NCI-H2107 (cell line): ENCODE results near the gene B3GNT9.

Experiments
- DNase-seq: peaks from one replicate; lab custom pipeline; 2025; lab: John Stamatoyannopoulos, UW

Gene B3GNT9

DNA sequence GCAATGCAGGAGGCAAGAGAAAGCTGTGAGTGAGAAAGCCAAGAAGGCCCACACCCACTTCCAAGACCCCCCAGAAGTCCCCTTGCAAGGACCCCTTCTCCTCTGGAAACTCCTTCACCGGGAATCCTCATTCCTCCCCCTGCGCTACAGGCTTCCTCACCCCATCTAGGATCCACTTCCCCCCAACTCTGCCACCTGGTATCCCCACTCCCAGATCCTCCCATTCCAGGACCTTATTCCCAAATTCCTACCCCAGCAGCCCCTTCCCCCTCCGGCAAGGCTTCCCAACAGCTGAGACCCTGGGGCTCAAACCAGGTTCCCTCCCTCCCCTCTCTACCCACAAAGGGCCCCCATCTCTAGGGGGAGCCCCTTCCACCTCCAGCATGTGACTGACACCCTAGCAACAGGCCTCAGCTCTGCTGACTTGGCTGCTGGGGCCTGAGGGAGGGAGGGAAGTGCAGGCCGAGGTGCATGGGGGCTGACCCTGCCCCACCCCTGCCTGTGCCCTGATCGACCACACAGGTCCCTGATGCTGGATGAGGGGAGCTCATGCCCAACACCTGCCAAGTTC is 15.9 kb upstream of the B3GNT9 start:
- no peak for DNase-seq

DNA sequence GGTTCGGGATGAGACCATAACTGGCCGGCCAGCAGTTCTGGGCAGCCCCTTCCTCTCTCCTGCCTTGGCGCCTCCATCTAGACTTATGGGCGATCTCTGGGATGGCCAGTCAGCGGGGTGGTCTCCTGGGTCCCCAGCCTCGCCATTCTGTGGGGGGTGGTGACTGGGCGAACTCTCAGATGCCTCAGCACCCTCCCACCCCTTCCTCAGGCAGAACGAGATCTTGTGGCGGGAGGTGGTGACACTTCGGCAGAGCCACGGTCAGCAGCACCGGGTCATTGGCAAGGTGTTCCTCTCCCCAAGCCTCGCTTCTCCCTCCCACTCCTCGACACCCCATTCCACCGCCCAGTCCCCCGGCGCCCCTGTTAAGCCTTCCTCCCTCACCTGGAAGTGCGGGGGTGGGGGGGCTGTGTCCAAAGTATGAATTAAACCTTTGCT is 15.3 kb upstream of the B3GNT9 start:
- DNase-seq = no peak

DNA sequence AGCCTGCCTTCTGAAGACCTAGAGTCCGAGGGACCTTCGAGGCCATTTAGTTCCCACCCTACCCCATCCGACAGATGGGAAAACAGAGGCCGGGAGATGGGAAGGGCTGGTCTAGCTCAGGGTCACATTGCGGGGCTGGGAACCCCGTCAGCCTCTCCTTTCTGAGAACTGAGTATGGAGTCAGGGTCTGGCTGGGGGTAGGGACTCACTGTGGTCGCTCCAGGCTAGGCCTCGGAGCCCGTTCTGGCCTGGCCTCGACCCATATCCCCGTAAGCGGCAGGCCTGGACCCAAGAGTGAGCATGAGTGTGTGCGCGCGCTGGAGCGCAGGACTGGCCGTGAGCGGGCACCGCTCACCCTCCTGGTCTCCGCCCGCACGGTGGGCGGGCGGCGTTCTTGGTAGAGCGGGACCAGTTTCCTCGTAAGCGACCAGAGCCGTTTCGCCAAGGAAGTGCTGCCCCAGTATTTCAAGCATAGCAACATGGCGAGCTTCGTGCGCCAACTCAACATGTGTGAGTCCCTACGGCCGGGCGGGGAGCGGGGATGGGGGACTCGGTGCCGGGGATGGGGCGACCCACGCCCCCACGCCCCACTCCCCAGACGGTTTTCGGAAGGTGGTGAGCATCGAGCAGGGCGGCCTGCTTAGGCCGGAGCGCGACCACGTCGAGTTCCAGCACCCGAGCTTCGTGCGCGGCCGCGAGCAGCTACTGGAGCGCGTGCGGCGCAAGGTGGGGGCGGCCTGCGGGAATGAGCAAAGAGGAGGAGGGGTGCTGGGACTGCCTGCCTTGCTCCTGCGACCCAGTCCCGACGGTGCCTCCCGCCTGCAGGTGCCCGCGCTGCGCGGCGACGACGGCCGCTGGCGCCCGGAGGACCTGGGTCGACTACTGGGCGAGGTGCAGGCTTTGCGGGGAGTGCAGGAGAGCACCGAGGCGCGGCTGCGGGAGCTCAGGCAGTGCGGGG is 14.6 kb upstream of the B3GNT9 start:
- no peak for DNase-seq

DNA sequence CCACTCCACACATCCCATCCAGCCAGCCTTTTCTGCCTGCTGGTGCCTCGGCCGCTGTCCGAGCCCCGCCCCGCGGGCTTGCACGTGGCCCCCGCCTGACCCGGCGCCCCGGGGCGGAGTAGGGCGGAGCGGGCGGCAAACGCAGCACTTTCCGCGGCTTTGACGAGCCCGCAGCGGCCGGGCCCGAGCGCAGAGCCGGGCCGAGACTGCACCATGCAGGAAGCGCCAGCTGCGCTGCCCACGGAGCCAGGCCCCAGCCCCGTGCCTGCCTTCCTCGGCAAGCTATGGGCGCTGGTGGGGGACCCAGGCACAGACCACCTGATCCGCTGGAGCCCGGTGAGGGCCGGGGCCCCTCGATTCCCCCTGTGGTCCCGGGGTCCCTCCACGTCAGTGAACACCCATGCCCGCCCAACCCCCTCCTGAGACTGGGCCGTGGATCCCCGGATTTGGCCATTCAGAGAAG is 13.8 kb upstream of the B3GNT9 start, which contains the start of gene HSF4:
TSS of gene HSF4 (plus strand) at position 147 of the 463 bp plus-strand sequence. CDS start at position 214, 67 bp downstream.
- DNase-seq = no peak

DNA sequence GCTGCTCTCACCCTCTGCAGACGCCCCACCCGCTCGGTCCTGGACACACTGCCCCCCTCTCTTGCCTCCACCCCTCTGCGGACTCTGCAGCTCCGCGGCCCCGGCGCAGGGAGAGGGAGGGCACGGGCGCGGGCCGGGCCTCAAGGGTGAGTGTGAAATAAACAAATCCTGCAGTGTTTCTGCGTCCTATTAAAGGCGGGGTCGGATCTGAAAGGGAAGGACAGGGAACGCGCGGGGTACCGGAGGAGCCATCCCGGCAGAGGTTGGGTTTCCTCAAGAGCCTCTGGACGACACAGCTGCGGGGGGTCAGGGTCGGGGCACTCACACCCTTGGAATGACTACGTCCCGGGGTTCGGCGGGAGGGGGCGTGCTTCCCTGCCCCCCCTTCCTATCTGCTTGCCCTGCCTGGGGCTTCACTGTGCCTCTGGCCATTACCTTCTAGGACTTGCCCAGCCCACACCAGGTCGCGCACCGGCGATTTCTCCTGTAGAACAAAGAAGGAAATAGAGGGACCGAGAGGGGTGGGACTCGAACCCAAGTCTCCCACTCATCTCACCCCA is 13.3 kb upstream of the B3GNT9 start:
- DNase-seq = no peak

DNA sequence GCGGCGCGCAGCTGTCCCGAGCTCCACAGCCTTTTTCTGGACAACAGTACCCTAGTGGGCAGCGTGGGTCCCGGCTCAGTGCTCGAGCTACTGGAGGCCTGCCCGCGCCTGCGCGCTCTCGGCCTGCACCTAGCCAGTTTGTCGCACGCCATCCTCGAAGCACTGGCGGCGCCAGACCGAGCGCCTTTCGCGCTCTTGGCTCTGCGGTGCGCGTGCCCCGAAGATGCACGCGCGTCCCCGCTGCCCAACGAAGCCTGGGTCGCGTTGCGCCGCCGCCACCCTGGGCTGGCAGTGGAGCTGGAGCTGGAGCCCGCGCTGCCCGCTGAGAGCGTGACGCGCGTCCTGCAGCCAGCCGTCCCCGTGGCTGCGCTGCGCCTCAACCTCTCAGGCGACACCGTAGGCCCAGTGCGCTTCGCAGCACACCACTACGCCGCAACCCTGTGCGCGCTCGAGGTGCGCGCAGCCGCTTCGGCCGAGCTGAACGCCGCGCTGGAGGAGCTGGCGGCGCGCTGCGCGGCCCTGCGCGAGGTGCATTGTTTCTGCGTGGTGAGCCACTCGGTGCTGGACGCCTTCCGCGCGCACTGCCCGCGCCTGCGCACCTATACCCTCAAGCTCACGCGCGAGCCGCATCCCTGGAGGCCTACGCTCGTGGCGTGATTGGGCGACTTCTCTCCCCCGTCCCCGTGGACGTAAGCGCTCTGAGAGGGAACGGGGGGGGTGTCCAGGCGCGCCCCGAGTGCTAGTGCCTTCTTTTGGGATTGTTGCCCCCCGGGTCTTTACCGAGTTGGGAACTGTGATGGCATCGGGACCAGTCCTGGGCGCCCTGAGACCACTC is 12.6 kb upstream of the B3GNT9 start:
- DNase-seq = peak; percentile 70

DNA sequence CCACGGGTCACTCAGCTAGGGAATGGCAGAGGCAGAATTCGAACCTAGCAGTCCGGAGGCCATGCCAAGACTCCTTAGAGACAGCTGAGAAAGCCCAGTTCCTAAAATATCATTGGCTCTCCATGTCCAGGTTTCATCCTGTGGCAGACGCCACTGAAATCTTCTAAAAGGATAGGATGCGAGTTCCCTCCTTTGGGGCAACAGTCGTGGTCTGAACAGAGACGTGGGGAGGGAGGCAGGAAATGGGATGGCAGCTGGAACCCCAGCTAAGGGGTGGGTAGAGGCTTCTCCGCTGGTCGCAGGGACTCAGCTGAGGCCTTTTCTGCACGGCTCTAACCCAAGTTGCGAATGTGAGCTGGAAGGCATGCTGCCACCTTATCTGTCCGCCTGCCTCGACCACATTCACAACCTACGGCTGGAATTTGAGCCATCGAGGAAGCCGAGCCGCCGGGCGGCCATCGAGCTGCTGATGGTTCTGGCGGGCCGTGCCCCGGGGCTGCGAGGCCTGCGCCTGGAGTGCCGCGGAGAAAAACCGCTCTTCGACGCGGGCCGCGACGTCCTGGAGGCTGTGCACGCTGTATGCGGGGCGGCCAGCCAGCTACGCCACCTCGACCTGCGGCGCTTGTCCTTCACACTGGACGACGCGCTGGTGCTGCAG is 11.8 kb upstream of the B3GNT9 start:
- no peak for DNase-seq

DNA sequence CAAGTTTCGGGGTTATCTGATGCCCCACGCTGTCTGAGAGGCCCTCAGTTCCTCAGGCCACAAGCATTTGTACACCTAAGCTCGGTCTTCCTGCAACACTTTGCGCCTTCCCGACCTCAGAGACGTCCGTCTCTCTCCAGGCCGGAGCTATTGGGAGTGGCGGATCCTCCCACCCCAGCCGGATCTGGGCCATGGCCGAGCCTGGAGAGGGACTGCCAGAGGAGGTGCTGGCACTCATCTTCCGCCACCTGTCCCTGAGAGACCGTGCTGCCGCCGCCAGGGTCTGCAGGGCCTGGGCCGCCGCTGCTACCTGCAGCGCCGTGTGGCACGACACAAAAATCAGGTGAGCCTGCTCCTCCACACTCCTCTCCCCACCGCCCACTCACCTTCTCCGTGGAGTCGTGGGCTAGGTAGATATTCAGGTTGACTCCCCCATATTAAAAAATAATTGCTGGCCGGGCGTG is 10.8 kb upstream of the B3GNT9 start:
- DNase-seq = no peak

DNA sequence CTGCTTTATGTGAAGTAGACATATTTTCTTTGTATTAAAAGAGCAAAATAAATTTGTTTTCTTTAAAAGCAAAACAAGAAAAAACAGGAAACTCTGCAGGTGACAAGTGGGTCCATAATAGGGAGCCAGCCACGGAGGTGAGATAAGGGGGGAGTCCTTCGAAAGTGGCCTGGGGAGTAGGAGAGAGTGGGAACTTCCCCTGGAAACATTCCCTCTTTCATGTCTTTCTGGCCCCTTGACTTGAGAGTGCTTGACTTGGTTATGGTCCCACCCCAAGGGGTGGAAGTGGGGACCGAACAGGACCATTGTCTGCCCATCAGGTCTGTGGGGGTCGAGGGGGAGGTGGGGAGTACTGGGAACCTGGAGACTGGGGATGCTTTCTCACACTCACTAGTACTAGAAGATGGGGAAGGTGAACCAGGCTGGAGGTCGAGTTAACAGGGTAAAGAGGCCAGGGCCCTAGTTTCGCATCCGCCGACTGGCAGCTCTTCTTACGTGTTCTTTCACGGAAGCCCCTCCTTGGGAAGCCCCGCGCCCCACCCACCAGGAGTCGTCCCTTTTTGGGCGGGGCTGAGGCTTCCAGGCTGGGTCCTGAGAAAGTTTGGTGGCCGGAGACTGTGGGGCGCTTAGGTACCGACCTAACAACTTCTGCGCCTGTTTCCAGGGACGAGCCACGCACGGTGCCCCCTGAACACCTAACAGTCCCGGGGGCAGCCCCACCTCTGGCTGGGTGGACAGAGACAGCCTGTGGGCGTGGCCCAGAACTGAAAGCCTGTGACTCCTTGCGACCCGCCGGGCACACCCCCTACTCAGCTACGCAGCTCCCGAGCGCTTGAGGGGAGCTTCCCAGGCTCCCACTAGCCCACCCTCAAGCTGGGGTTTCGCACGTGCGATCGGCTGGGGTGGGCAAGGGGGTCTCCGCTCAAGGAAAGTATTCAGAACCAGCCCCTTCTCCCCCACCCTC is 8.1 kb upstream of the B3GNT9 start:
- no peak for DNase-seq

DNA sequence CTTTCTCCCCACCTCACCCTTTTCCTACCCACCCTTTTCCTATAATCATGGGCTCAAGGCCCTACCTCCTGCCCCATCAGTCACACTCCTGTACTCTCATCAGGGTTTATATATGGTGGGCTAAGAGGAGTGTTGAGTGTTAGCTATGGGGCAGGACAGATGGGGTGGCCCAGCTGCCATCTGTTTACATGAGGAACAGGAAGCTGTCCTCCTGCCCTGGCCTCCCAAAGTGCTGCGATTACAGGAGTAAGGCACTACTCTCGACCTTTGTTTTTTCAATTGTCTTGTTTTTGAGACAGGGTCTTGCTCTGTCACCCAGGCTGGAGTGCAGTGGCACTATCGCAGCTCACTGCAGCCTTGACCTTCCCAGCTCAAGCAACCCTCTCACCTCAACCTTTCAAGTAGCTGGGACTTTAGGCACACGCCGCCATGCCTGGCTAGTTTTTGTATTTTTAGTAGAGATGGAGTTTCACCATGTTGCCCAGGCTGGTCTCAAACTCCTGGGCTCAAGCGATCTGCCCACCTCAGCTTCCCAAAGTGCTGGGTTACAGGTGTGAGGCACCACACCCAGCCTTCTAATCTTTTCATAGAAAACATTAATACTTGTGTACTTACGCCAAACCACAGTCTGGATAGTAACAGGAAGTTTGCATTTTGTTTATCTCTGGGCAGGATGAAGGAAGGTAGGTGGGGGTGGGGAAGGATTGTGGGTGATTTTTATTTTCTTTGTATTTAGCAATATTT is 7.3 kb upstream of the B3GNT9 start:
- no peak for DNase-seq

DNA sequence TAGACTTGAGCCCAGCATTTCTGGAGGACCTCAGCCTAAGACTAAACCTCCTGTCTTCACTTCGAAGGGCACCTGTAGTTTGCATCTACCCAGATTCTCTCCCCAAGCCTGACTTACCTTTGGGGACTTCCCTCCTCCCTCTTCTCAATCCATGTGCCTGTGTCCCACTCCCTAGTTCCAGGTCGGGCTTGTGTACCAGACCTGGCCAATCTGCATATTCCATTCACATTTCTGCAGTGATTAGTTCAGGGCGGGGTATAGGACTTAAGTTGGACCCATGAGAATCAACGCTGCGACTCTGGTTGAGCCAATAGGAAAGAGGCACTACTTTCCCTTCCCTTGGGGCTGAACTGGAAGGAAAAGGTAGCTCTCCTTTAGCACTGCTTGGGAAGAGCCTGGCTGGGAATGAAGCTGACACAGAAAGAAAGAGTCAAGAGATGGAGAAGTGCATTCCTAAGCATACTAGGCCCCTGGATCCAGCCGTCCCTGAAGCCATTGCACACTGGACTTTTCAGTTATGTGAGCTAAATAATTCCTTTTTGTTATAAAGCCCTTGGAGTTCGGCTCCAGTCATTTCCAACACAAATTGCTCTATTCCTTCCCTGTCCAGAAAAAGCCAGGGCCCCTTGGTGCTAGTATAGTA is 6.4 kb upstream of the B3GNT9 start:
- DNase-seq = no peak

DNA sequence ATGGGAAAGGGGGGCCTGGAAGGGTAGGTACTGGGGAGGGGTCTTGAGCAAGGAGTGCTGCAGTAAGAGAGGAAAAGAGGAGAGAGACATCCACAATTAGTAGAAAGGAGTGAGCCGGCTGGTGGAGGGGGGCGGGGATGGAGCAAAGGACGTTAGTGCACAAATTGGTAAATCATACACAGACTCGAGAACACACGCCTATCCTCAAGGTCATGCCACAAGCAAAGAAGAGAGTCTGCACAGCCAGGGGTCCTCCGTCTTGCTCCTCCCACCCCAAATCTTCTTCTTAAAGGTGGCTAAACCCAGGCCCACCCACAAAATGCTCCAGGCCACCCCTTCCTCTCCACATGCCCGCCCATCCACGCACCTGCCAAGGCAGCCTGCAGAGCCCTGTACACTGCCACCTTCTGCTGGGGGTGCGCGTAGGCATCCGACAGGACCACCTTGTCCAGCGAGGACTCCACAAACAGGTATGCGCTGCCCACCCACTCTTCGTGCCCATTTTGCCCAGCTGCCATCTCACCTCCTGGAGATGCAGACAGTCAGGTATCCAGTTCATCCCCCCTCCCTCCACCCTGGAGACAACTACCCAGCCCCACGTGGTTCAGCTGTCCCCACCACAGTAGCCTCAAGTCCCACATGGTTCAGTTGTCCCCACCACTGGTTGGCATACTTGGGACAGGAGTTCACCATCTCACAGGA is 5.5 kb upstream of the B3GNT9 start:
- no peak for DNase-seq

DNA sequence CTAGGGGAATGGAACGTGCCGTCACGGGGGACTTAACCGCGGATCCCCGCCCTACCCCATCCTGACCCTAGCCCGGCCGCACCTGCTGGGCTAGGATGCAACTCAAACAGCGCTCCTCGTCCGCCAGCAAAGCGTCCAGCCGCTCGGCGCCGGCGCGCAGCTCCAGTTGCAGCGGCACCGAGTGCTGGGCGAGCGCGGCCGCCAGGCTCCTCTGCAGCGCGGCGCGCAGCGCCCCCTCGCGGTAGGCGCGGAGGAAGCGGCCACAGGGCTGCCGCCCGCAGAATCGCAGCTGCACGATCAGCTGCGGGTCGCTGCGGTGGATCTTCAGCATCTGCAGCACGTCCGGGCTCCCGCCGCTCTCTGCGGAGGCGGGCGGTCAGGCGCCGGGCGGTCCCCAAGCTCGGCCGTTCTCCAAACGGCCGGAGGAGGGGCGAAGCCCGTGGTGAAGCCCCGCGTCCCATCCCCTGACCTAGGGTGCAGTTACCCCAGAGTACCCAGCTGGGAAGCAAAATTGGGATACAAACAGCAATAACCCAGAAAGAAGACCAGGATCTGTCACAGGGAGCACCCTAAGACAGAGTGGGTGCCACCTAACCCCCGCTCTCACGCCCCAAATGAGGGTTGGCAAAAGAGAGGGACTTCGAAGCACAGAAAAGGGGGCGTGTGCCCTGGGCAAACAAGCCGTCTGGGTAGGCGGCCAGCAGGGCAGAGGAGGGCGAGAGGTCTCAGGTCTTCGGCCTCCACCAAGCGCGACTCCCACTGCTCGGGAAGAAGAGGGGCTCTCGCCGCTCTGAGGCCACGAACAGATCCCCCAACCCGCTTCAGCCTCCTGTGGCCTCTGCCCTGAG is 4.7 kb upstream of the B3GNT9 start:
- peak; percentile 57 for DNase-seq

DNA sequence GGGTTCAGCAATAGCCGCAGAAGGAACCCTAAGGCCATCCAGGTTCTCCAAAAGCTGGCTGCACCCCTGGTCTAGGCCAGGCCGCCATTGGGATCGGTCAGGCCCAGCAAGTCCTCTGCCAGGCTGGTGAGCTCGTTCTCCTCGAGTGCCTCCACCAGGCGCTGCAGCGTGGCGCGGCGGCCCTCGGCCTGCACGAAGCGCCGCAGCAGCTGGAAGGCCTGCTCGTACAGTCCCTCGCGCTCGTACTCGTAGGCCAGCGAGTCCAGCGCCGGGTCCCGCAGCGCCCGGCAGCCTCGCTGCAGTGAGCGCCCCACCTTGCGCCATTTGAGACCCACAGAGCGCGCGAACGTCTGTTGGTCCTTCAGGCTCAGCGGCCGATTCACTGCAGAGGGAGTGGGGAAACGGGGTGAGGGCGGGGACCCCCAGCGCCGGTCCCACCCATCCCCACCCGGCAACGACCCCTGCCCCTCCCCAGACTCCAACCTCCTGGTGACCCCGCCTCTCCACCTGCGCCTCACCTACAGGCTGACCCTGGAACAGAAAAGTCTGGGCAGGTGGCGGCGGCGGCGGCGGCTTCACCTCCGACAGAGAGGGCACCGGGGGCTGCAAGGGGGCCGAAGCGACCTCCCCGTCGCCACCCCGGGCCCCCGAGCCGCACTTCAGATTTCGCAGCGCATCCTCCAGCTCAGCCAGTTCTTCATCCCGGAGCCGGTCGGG is 3.9 kb upstream of the B3GNT9 start:
- DNase-seq = no peak

DNA sequence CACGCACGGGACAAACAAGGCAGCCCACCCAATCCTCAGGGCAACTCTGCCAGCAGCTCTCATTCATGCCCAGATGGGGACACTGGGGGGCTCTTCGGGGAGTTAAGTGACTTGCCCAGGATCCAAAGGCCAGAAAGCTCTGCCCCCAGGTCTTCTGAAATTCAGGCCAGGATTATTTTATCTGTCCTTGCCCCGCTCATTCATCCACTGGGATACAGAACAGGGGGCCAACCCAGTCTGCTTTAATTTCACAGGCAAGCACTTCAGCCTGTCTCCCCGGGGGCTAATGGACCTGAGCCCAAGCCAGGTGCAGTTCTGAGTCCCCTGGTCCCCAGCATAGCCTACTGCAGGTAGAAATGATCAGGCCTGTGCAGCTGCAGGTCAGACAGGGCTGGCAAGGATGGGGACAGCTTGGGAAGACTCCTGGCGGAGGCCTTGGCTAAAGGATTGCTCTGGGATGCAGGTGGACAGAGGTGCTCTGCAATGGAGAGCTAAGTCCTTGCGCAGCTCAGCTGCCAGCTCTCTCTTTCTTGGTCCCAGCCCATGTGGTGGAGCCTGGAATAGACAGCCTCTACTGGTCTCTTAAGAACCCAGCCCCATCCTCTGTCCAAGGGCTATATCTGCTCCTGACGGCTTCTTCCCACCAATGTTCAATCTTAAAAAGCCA is 766 bp upstream of the B3GNT9 start:
- no peak for DNase-seq
